ENCODE measurements around the gene FRMD4A.

The FRMD4A gene

DNA sequence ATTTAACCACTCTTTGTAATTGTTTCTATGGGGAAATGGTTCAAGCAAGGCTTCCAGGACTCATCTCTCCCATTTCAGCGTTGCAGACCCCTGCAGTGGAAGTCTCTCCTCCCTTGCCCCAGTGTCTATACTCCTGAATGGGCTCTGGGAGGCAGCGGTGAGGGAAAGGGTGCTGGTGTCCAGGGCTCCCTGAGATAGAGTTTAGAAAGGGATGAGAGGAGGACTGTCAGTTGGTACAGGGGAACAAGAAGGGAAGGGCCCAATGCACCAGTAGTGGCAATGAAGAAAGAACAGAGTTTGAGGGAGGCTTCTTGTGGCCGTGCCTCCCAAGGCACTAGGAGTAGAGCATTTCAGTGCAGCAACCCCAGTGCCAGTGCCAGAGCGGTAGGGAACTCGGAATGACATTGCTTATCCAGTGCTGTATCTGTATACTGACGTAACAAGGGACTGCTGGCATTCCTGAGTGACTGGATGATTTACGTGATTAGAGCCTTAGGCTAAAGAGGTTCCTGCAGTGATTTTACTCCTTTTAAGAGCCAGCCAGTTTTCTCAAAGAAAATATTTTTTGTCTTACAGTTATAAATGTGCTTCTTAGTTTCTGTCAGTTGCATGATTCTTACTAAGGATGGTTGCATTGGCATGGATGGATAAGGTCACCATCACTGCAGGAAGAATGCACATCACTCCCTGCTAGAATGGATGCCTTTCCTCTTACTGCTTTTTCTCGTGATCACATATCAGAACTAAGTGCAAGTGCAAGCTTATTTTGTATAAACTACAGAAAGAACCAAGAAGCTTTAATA lies 716.0 kb downstream of the FRMD4A start:
- no peak for DNase-seq (ENCODE audit: low read depth)

DNA sequence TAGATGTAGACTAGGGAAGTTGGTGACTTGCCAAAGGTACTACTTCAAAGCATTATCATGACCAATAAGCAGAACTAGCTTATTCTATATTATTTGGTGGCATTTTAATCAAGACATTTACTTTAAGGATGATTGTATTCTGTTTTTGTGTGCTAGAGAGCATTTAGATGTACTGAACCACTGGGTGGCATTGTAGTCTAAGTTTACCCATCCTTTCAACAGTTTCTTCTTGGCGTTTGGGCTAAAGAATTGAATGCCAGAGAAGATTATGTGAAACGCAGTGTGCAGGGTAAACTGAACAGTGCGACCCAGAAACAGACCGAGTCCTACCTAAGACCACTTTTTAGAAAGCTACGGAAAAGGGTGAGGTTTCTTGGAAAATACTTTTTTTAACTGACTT lies 717.2 kb downstream of the FRMD4A start:
- DNase-seq (ENCODE audit: low read depth): no peak

DNA sequence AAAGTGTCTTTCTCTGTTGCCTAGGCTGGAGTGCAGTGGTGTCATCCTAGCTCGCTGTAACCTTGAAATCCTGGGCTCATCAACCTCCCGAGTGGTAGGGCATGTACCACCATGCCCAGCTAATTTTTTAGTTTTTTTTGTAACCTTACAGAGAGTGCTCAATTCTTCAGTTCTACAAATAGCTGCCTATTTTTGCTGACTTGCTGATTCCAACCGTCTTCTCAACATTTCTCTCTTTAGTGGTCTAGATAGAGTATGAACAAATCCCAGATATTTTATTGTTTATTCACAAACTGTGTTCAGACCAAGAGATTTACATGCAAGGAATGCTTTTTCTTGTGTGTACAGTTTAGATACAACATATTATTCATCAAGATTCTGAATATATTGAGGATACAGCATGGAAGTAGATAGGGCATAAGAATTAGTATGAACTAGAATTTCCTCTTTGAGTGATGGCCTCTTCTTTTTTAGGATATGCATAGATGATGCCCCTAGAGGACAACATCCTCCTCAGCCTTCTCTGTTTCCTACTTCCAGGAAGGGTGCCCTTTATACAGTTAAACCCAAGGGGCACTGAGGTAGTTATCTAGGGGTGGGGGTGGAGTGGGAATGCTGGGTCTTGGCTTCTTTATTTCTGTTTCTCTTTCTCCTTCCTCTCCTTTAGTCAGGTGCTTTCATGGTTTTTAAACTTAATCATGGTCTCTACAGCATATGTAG lies 717.9 kb downstream of the FRMD4A start:
- DNase-seq (ENCODE audit: low read depth): no peak

DNA sequence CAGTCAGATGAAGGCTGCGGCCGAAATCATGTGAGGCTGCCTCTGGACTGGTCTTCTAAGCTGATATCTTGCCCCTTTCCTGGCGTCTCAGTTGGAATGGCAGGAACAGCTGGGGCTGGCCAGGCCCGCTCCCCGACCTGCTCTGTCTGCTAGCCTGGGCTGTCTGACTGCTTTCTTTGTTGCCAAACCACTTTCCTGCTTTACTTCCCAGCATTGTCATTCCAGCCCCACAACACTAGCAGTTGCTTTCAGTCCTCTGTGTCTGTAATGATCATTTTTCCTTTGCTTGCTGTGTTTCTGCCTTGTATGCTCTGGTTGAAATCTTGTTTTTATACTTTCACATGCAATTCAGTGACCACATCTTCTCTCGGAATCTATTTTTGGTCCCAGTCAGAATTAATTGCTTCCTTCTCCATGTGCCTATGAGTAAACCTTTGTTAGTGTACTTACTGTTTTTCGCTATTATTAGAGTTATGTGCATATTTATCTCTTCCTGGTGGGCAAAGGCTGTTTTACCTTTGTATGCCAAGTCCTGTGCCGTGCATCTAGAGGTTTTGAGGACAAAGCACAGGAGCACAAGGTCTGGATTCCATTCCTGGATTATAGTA lies 722.4 kb downstream of the FRMD4A start:
- no peak for DNase-seq (ENCODE audit: low read depth)

GRCh38 chr10:13604357-13605040 lies 726.2 kb downstream of the FRMD4A start:
- DNase-seq (ENCODE audit: low read depth): no peak

- DNase-seq (ENCODE audit: low read depth): no peak
Measured at GRCh38 chr10:13597909-13598308, 732.8 kb downstream of the FRMD4A start.

DNA sequence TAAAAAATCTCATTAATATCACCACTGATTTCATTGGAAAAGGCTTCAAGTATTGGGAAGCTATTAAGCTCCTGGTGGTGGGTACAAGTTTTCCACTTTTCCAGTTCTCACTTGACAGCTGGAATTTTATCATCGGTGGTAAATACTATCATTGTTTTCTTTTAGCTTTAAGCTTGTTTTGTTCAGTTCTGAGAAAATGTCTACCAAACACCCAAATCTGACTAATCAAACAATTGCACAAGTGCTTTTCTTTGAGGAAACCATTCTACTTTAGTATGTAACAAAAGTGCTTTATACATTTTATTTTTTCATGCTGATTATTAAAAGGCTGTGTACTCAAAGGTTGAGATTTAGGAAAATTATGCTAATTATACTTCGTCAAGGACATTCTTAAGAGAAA lies 736.1 kb downstream of the FRMD4A start:
- no peak for DNase-seq (ENCODE audit: low read depth)

Data from CMK (cell line).